IMR-90 (cell line): Measurements from ENCODE around the gene ITGAX.

ENCODE experiments used
- MAFK ChIP-seq: IDR thresholded peaks from 2 replicates; pipeline ENCODE4 v1.6.1; 2012; ENCODE audit warnings: low read depth, low read length, improper control_type of control experiment
- TF ChIP-seq, protein P1 (sequence below): conservative IDR thresholded peaks from 2 replicates; pipeline ENCODE4 v1.5.1; 2012; ENCODE audit warnings: mild to moderate bottlenecking, low read depth, low read length, improper control_type of control experiment

DNA sequence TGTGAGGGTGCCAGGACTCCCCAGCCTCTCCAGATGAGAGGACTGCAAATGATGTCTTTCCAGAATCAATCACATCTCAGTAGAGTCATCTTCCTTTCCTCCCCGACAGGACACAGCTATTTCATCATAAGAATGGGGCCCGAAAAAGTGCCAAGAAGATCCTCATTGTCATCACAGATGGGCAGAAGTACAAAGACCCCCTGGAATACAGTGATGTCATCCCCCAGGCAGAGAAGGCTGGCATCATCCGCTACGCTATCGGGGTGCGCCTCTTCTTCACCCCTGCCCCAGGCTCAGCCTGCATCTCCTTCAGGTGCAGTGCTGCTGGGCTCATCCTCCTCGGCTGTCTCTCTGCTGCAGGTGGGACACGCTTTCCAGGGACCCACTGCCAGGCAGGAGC, 52.4 kb downstream of the ITGAX start:
- TF ChIP-seq, protein P1, sequence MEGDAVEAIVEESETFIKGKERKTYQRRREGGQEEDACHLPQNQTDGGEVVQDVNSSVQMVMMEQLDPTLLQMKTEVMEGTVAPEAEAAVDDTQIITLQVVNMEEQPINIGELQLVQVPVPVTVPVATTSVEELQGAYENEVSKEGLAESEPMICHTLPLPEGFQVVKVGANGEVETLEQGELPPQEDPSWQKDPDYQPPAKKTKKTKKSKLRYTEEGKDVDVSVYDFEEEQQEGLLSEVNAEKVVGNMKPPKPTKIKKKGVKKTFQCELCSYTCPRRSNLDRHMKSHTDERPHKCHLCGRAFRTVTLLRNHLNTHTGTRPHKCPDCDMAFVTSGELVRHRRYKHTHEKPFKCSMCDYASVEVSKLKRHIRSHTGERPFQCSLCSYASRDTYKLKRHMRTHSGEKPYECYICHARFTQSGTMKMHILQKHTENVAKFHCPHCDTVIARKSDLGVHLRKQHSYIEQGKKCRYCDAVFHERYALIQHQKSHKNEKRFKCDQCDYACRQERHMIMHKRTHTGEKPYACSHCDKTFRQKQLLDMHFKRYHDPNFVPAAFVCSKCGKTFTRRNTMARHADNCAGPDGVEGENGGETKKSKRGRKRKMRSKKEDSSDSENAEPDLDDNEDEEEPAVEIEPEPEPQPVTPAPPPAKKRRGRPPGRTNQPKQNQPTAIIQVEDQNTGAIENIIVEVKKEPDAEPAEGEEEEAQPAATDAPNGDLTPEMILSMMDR, result no peak
- no peak for TF ChIP-seq MAFK
